PC-3 (cell line): ENCODE data around the gene KRTAP12-3.

ENCODE experiments used
- EZH2phosphoT487 ChIP-seq: fragments of 300-600 bp; sonication (generic); IDR thresholded peaks from 2 replicates; pipeline ENCODE4 v1.6.1; 2018; ENCODE audit warnings: mild to moderate bottlenecking, antibody characterized with exemption, low read length, borderline replicate concordance
- TF ChIP-seq, protein P1 (sequence below): fragments of 300-600 bp; sonication (generic); conservative IDR thresholded peaks from 2 replicates; pipeline ENCODE4 v1.5.1; 2017; ENCODE audit warnings: antibody characterized with exemption, low read depth, mild to moderate bottlenecking, low read length

DNA sequence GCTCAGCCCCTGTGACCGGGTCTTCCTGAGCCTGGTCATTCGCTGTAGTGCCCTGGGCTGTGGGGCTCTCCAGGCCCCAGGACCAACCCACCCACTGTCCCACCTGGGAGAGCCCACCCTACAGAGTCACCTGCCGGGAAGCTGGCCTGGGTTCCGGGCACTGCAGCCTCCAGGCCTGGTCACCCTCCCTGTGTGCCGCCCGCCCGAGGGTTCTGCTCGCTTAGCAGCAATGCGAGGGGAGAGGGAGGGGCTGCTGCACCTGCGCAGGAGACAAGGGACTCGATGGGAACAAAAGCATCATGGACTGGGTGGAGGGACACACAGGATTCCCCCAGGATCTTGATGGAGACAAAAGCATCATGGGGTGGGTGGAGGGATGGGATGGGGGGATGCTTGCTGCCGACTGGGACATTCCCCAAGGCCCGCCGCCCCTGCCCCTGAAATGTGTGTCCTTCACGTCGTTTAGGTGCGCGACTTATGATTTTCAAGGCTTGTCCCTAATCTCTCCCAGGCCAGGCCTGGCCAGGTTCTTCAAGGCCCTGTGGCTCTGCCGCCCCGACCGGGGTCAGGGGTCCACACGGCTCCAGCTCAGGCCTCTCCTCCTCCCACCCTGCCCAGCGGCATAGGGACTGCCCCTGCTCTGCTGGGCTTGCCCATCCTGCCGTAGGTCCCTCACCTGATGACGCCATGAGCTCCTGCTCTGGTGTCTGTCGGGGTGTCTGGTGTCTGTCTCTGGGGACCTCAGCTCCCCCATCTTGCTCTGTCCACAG lies 44.2 kb upstream of the KRTAP12-3 start:
- TF ChIP-seq, protein P1, sequence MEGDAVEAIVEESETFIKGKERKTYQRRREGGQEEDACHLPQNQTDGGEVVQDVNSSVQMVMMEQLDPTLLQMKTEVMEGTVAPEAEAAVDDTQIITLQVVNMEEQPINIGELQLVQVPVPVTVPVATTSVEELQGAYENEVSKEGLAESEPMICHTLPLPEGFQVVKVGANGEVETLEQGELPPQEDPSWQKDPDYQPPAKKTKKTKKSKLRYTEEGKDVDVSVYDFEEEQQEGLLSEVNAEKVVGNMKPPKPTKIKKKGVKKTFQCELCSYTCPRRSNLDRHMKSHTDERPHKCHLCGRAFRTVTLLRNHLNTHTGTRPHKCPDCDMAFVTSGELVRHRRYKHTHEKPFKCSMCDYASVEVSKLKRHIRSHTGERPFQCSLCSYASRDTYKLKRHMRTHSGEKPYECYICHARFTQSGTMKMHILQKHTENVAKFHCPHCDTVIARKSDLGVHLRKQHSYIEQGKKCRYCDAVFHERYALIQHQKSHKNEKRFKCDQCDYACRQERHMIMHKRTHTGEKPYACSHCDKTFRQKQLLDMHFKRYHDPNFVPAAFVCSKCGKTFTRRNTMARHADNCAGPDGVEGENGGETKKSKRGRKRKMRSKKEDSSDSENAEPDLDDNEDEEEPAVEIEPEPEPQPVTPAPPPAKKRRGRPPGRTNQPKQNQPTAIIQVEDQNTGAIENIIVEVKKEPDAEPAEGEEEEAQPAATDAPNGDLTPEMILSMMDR = no peak
- TF ChIP-seq EZH2phosphoT487 = no peak
